Cardiac fibroblast (primary cell): ENCODE results near the gene LGALS3.

Experiments used
- DNase-seq, 2 donors: peaks; one replicate each; pipeline versions ENCODE4 v3.0.0 to v3.0.0-alpha.2; 2010; ENCODE audit warnings: low read depth in 2 of 2
- H3K4me3 ChIP-seq, 2 donors: replicated peaks in 1 of 2; 1 replicate in 1 of 2; 2 replicates in 1 of 2; pipeline ENCODE4 v1.5.1; 2011; ENCODE audit warnings: low read depth in 2 of 2, low read length in 2 of 2, mild to moderate bottlenecking in 2 of 2, moderate library complexity in 1 of 2
- TF ChIP-seq, protein P1 (sequence below): IDR thresholded peaks from one replicate; pipeline ENCODE4 v1.5.1; 2011; ENCODE audit warnings: low read depth, mild to moderate bottlenecking, low read length, inconsistent platforms

The LGALS3 gene

DNA sequence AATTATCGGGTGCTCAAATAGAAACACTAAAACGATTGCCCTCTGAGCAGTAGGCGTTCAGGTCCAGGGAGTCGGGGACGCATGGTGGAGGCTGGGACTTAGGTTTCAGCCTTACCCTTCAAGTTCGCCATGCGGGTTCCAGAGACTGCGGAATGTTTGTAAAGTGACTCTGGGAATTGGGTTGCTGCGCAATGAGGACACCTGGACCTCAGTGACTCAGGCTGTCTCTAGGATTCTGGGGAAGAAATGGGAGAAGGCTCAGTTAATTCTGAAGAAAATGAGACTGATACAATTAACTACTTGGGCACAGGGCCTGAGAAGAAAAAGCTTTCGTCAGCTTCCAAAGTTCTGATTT lies 1.1 kb downstream of the LGALS3 start:
- TF ChIP-seq, protein P1, sequence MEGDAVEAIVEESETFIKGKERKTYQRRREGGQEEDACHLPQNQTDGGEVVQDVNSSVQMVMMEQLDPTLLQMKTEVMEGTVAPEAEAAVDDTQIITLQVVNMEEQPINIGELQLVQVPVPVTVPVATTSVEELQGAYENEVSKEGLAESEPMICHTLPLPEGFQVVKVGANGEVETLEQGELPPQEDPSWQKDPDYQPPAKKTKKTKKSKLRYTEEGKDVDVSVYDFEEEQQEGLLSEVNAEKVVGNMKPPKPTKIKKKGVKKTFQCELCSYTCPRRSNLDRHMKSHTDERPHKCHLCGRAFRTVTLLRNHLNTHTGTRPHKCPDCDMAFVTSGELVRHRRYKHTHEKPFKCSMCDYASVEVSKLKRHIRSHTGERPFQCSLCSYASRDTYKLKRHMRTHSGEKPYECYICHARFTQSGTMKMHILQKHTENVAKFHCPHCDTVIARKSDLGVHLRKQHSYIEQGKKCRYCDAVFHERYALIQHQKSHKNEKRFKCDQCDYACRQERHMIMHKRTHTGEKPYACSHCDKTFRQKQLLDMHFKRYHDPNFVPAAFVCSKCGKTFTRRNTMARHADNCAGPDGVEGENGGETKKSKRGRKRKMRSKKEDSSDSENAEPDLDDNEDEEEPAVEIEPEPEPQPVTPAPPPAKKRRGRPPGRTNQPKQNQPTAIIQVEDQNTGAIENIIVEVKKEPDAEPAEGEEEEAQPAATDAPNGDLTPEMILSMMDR: no peak
- peak in 1 of 2 donors; percentile 64 for DNase-seq
- H3K4me3 ChIP-seq: peak overlapping the region; percentile 73 to 86

DNA sequence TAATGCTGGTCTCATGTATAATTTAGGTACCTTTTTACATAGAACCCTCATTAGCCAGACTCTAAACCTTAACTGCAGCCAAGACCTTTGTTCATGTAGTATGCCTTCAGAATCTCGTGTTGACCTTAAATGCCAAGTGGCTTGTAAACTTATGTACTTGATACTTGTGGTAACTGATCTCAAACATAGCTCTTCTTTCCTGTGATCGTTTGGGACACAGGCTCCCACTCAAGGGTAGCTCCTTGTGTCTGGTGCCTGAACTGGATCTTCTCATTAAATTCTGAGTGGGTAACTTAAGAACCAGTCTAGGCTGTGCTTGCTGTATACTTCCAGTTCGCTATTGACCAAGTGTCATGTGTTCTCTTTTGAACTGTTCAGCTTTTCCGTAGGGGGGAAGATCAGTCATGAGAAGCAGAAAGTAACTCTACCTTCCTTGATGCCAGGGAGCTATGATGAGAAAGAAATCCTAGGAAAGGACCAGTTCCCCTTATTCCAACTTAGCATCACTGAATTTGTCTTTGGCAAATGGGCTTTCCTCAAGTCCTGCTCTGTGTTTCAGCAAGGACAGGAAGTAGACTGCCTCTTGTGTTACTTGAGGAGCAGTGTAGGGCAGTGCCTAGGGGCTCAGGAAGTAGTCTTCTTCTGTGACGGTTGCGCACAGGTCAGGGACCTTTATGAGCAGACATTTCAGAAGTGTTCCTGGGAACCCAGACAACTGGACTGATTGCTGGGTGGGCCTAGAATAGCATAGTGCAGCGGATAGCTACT lies 2.5 kb downstream of the LGALS3 start:
- DNase-seq: peak in 1 of 2 donors; percentile 49
- TF ChIP-seq, protein P1: peak; percentile 5
- H3K4me3 ChIP-seq: peak overlapping the region; percentile 4 to 8

DNA sequence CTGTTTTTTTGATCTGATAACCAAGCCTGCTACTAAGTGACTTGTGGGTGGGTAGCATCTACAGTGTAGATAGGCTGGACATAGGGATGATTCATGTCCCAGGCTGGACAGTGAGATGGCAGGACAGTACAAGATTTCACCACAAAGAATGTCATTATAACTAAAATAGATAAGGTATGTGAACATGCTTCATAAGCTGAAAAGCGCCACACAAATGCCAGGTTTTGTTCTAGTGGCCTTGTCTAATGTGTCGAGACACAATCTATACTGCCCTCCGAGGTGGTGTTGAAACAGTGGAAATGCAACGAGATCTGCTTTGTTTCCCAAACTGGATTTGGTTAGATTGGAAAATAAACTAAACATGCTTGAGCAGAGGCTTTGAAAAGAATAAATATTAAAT lies 4.4 kb downstream of the LGALS3 start:
- DNase-seq: peak in 1 of 2 donors; percentile 64
- no peak overlapping the region for H3K4me3 ChIP-seq
- TF ChIP-seq, protein P1: no peak

DNA sequence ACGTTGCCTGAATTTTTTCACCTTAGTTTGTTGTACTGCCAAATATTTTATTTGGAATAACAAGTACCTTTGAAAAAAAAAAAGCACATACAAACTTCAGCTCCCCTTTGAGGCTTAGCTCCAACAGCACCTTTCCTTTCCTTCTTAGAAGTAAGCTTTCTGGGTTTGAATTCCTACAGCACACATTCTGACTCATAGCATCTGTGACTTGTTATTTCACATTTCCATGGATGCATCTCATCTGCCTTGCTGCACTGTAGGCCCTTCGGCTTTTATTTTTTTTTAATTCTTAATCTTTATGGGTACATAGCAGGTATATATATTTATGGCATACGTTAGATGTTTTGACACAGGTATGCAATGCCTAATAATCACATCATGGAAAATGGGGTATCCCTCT lies 7.2 kb downstream of the LGALS3 start:
- TF ChIP-seq, protein P1: no peak
- no peak overlapping the region for H3K4me3 ChIP-seq
- peak; percentile 53 to 75 for DNase-seq

DNA sequence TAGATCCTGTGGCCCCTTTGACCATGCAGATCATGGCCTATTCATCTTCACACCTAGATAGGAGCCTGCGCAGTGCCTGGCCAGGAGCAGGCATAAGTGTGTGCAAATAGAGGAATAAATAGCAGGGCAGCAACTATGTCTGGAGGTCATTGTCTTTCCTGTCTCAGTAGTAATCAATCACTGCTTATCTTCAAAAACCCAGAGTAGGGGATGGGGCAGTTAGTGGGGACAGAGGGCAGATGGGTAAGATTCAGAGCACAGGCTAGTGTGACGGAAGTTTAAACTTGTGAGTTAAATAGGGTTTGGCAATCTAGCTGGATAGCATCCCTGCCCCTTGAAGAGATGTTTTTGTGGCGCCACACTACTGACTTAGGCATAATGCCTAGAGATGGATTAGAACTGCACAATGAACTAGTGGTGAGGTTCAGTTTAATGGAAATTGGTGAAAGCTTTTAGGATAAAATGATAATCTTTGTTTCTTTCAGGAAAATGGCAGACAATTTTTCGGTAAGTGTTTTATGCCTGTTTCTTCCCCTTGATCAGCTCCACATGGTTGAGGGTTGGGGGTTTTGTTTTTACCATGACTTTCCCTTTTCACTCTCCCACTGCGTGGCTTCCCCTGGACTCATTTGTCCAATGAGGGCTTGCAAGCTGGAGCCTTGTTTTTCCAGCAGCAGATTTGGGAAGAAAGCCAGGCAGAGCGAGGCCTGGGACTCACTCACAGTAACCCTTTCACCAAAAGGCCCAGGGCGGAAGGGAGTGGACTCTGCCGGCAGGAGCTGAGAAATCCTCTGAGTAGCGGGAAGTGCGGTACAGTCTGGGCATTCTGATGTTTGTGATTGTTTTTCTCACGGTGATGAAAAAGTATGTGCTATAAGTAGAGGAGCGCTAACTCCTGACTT lies 8.1 kb downstream of the LGALS3 start:
- DNase-seq: peak; percentile 93 to 97
- peak overlapping the region in 1 of 2 donors; percentile 11 for H3K4me3 ChIP-seq

DNA sequence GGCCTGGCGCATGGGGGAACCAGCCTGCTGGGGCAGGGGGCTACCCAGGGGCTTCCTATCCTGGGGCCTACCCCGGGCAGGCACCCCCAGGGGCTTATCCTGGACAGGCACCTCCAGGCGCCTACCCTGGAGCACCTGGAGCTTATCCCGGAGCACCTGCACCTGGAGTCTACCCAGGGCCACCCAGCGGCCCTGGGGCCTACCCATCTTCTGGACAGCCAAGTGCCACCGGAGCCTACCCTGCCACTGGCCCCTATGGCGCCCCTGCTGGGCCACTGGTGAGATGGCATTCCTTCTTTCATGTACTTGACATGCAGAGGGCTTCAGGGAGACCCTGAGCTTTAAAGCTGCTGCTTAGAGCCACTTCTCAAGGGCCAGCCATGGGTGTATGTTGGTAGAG lies 9.0 kb downstream of the LGALS3 start:
- peak overlapping the region in 1 of 2 donors; percentile 8 for H3K4me3 ChIP-seq
- TF ChIP-seq, protein P1: peak; percentile 50
- no peak for DNase-seq

More for the DNA sequence above, 8.1 kb downstream of the LGALS3 start:
- TF ChIP-seq, protein P1: peak; percentile 45
